ENCODE measurements around the gene BFSP1.

Gene BFSP1

GRCh38 chr20:17498641-17499040 lies 32.5 kb downstream of the BFSP1 start:
- no peak for TF ChIP-seq CTCF (conservative IDR thresholded peaks at IDR 0.05; ENCODE audit: control insufficient read depth, insufficient read depth, low read depth, low read length)
- H3K4me3 ChIP-seq (ENCODE audit: control insufficient read depth, low read depth, low read length) = no peak overlapping the region
- DNase-seq (ENCODE audit: low read depth) = no peak

GRCh38 chr20:17497821-17498580 lies 33.2 kb downstream of the BFSP1 start:
- TF ChIP-seq CTCF (conservative IDR thresholded peaks at IDR 0.05; ENCODE audit: control insufficient read depth, insufficient read depth, low read depth, low read length) = no peak
- H3K4me3 ChIP-seq (ENCODE audit: control insufficient read depth, low read depth, low read length) = no peak overlapping the region
- peak; percentile 15 for DNase-seq (ENCODE audit: low read depth)

GRCh38 chr20:17495826-17496225 lies 35.4 kb downstream of the BFSP1 start:
- DNase-seq (ENCODE audit: low read depth) = no peak
- no peak overlapping the region for H3K4me3 ChIP-seq (ENCODE audit: control insufficient read depth, low read depth, low read length)
- TF ChIP-seq CTCF (conservative IDR thresholded peaks at IDR 0.05; ENCODE audit: control insufficient read depth, insufficient read depth, low read depth, low read length) = no peak

GRCh38 chr20:17494201-17494600 lies 37.0 kb downstream of the BFSP1 start:
- DNase-seq (ENCODE audit: low read depth) = no peak
- H3K4me3 ChIP-seq (ENCODE audit: control insufficient read depth, low read depth, low read length) = no peak overlapping the region
- TF ChIP-seq CTCF (conservative IDR thresholded peaks at IDR 0.05; ENCODE audit: control insufficient read depth, insufficient read depth, low read depth, low read length) = no peak

GRCh38 chr20:17493173-17493572 lies 38.0 kb downstream of the BFSP1 start:
- TF ChIP-seq CTCF (conservative IDR thresholded peaks at IDR 0.05; ENCODE audit: control insufficient read depth, insufficient read depth, low read depth, low read length) = no peak
- no peak for DNase-seq (ENCODE audit: low read depth)
- H3K4me3 ChIP-seq (ENCODE audit: control insufficient read depth, low read depth, low read length) = no peak overlapping the region

GRCh38 chr20:17491488-17491887 lies 39.7 kb downstream of the BFSP1 start:
- H3K4me3 ChIP-seq (ENCODE audit: control insufficient read depth, low read depth, low read length) = no peak overlapping the region
- no peak for TF ChIP-seq CTCF (conservative IDR thresholded peaks at IDR 0.05; ENCODE audit: control insufficient read depth, insufficient read depth, low read depth, low read length)
- DNase-seq (ENCODE audit: low read depth) = no peak

All from fibroblast of mammary gland (primary cell).